ENCODE measurements around the gene NPTX1. TPM values are rescaled to one million over a fixed set of nuclear protein-coding genes. Genes with fewer than 3 reads are reported as not detected.

Gene NPTX1
- total and polyA plus RNA-seq, 2 of the 13 experiments (the other 11 are each of a cell fraction or from before 2014, with no cell fraction given), result 0.01 TPM; not detected in 1

DNA sequence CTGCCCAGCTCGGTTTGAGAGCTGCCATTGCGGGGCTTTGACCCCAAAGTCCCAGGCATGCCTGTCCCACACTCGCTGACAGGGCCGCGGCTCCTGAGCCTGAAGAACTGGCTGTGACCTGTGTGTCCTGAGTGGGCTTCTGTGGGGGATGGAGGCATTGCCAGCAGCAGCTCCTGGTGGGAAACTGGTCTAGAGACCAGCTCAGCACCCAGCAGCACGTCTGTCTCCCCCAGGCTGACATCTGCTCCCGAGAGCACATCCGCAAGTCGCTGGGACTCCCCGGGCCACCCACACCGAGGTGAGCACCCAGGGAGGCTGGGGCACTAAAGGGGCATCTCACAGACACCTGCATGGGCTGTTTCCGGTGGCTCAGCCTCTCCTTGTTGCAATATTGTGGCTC is 48.0 kb downstream of the NPTX1 start:
- in situ Hi-C loops (cut with HindIII; ENCODE audit: extremely low pct_ligation_motif_present, low pct_unique_long_range_greater_than_20kb) (loop anchor here (5.0 kb wide), 3 partner anchors 79 to 554 kb away; no protein-coding TSS in a partner anchor), intact Hi-C loops (cut with micrococcal nuclease; ENCODE audit: unreplicated experiment) (loop anchor here (5.0 kb wide), 2 partner anchors 224 to 549 kb away; no protein-coding TSS in a partner anchor)
- ChIA-PET CTCF (ENCODE audit: low intra/inter-chr PET ratio, low total read pairs) (interaction anchor here (5.9 kb wide), 1 partner anchor 147 kb away, joined by 114 read pairs; no protein-coding TSS in a partner anchor), POLR2A (no interaction called here)
- no peak overlapping the region for H3K9ac ChIP-seq (ENCODE audit: insufficient read depth, low read depth, low read length)
- no peaks in the 10 kb centered on the region for H3K79me2 ChIP-seq (ENCODE audit: insufficient read depth, low read length)
- DNase-seq (ENCODE audit: low spot score) (no peak), ATAC-seq (no peak), FAIRE-seq (no peak)
- no peak overlapping the region for H3K4me2 ChIP-seq (ENCODE audit: low read depth, low read length)
- no peaks in the 10 kb centered on the region for H3K4me1 ChIP-seq (ENCODE audit: insufficient read depth, low read length)
- H3K27me3 ChIP-seq (ENCODE audit: control insufficient read depth in 1 of 2, insufficient read depth in 2 of 2, low read length in 2 of 2), result no peaks in the 10 kb centered on the region
- no peaks in the 10 kb centered on the region for H3K36me3 ChIP-seq (replicated peaks in 1 of 2; ENCODE audit: control insufficient read depth in 1 of 2, insufficient read depth in 2 of 2, low read length in 2 of 2)
- no peak overlapping the region for H3K27ac ChIP-seq (ENCODE audit: extremely low read length, insufficient read depth, low read length)
- no TSS peak for BruUV-seq (replicated peaks)
- H2AFZ ChIP-seq (ENCODE audit: low read length), result no peak overlapping the region
- no peaks in the 10 kb centered on the region for H3K9me3 ChIP-seq (ENCODE audit: low read length)
- no peaks in the 10 kb centered on the region; the same call in 1 of the 2 replicates for H4K20me1 ChIP-seq (ENCODE audit: insufficient read depth, low read length)
- no peak overlapping the region for H3K4me3 ChIP-seq (replicated peaks in 1 of 3; ENCODE audit: insufficient read depth in 1 of 3, low read depth in 2 of 3, low read length in 3 of 3)
- WGBS (ENCODE audit: low lambda C conversion rate), result 64% methylated on average over 6 of the region's 12 CpGs
- TF ChIP-seq, protein P1, sequence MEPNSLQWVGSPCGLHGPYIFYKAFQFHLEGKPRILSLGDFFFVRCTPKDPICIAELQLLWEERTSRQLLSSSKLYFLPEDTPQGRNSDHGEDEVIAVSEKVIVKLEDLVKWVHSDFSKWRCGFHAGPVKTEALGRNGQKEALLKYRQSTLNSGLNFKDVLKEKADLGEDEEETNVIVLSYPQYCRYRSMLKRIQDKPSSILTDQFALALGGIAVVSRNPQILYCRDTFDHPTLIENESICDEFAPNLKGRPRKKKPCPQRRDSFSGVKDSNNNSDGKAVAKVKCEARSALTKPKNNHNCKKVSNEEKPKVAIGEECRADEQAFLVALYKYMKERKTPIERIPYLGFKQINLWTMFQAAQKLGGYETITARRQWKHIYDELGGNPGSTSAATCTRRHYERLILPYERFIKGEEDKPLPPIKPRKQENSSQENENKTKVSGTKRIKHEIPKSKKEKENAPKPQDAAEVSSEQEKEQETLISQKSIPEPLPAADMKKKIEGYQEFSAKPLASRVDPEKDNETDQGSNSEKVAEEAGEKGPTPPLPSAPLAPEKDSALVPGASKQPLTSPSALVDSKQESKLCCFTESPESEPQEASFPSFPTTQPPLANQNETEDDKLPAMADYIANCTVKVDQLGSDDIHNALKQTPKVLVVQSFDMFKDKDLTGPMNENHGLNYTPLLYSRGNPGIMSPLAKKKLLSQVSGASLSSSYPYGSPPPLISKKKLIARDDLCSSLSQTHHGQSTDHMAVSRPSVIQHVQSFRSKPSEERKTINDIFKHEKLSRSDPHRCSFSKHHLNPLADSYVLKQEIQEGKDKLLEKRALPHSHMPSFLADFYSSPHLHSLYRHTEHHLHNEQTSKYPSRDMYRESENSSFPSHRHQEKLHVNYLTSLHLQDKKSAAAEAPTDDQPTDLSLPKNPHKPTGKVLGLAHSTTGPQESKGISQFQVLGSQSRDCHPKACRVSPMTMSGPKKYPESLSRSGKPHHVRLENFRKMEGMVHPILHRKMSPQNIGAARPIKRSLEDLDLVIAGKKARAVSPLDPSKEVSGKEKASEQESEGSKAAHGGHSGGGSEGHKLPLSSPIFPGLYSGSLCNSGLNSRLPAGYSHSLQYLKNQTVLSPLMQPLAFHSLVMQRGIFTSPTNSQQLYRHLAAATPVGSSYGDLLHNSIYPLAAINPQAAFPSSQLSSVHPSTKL (CRISPR knock-in tag; IDR thresholded peaks at IDR 0.05), result no peak
- TF ChIP-seq, protein P2, sequence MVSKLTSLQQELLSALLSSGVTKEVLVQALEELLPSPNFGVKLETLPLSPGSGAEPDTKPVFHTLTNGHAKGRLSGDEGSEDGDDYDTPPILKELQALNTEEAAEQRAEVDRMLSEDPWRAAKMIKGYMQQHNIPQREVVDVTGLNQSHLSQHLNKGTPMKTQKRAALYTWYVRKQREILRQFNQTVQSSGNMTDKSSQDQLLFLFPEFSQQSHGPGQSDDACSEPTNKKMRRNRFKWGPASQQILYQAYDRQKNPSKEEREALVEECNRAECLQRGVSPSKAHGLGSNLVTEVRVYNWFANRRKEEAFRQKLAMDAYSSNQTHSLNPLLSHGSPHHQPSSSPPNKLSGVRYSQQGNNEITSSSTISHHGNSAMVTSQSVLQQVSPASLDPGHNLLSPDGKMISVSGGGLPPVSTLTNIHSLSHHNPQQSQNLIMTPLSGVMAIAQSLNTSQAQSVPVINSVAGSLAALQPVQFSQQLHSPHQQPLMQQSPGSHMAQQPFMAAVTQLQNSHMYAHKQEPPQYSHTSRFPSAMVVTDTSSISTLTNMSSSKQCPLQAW (CRISPR knock-in tag; IDR thresholded peaks at IDR 0.05), result no peak
- TF ChIP-seq, protein P3, sequence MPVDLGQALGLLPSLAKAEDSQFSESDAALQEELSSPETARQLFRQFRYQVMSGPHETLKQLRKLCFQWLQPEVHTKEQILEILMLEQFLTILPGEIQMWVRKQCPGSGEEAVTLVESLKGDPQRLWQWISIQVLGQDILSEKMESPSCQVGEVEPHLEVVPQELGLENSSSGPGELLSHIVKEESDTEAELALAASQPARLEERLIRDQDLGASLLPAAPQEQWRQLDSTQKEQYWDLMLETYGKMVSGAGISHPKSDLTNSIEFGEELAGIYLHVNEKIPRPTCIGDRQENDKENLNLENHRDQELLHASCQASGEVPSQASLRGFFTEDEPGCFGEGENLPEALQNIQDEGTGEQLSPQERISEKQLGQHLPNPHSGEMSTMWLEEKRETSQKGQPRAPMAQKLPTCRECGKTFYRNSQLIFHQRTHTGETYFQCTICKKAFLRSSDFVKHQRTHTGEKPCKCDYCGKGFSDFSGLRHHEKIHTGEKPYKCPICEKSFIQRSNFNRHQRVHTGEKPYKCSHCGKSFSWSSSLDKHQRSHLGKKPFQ (CRISPR knock-in tag; IDR thresholded peaks at IDR 0.05; ENCODE audit: insufficient replicate concordance), result no peak
- TF ChIP-seq RFXANK (CRISPR knock-in tag; IDR thresholded peaks at IDR 0.05) (no peak), ERF (CRISPR knock-in tag; IDR thresholded peaks at IDR 0.05) (no peak), NFIC (IDR thresholded peaks at IDR 0.05; ENCODE audit: low read length) (no peak)
